Right cardiac atrium (tissue), 5 donors: ENCODE data around the gene ACSS2. TPM values are rescaled to one million over a fixed set of nuclear protein-coding genes. Genes with fewer than 3 reads are reported as not detected.
"Not testable (repeated sequence)": the region's sequence is repeated elsewhere in the genome, so short reads cannot be mapped to it uniquely, and the experiment has no call there.

Experiments used
- ATAC-seq, 2 donors: fragments of 200-7000 bp; cut with Tn5 transposase; one replicate each; pipeline versions ENCODE4 v1.8.0 to v1.9.1; 2020; ENCODE audit warnings: moderate library complexity in 2 of 2, mild to moderate bottlenecking in 1 of 2
- DNase-seq, 3 donors: peaks; one replicate each; pipeline ENCODE4 v3.0.0-alpha.2; 2020
- H3K27ac ChIP-seq: one replicate; pipeline ENCODE4 v1.5.1; 2013; ENCODE audit warnings: mild to moderate bottlenecking, low read length, control low read depth, moderate library complexity
- H3K27me3 ChIP-seq: one replicate; pipeline ENCODE4 v1.6.1; 2013; ENCODE audit not compliant: control insufficient read depth, insufficient read depth
- H3K4me1 ChIP-seq: one replicate; pipeline ENCODE4 v1.6.1; 2013; ENCODE audit warnings: low read length; ENCODE audit not compliant: control insufficient read depth, insufficient read depth
- H3K4me3 ChIP-seq: one replicate; pipeline ENCODE4 v1.5.1; 2013; ENCODE audit warnings: low read length, control low read depth
- H3K9me3 ChIP-seq: one replicate; pipeline ENCODE4 v1.6.1; 2013; ENCODE audit warnings: low read length; ENCODE audit not compliant: control insufficient read depth
- WGBS: extraction: QIAGEN DNeasy Blood & Tissue Kit; methylation state at CpG from one replicate; pipeline ENCODE4 v1.1.7; 2013; 5-methylcytosine and 5-hydroxymethylcytosine counted together
- intact Hi-C, 4 donors: fragments of 100-400 bp; cut with DNase I; formaldehyde crosslinking; loops; one replicate each; pipeline versions ENCODE4 v1.11.0 to v1.14.0; 2022 to 2023
- polyA plus RNA-seq: library from polyadenylated mRNA; stranded (reverse); fragments of 200-250 nt; gene quantifications from one replicate; pipeline ENCODE4 v1.2.3, GENCODE V29; 2013
- total RNA-seq, 4 donors: library from RNA; stranded (reverse); fragmentation: NEBNext Ultra II Directional; extraction: Animal tissue kit (Norgen Biotek cat#: 25700); gene quantifications; one replicate each; pipeline ENCODE4 v1.2.1, GENCODE V29; 2021
- donor health status: healthy with polysubstance abuse.
- donor health status: DM: no; HTN: yes; CAD: no.
- donor health status: DM: no; HTN: no; CAD: no.
- donor health status: DM: no; HTN: yes; CAD: no; lungs with severe emphysema.
- donor health status: DM: yes; HTN: yes; CAD: no.

The ACSS2 gene
- total and polyA plus RNA-seq, 5 donors = 61.8 to 79.8 (median 74.6) TPM

DNA sequence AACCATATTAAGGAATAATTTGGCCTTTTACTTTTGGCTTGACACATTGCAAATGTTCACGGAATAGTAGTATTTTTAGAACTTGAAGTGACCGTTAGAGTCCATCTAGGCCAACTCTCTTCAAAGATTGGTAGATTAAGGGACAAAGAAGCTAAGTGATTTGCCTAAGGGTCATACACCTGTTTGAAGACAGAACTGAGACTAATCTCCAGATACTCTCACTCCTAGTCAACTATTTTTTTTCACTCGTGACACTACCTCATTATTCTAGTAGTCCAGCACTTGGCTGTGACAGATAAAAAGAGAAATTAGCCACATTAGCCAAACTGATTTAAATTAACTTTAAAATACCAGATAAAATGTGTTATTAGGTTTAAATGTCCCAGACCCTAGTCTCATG is 10.6 kb downstream of the ACSS2 start:
- H3K4me3 ChIP-seq = no peak overlapping the region
- 27% methylated on average over 3 of the region's 3 CpGs for WGBS
- no peaks in the 10 kb centered on the region for H3K9me3 ChIP-seq
- ATAC-seq = no peak
- no peak for DNase-seq
- H3K27me3 ChIP-seq = no peaks in the 10 kb centered on the region
- H3K27ac ChIP-seq = no peak overlapping the region
- intact Hi-C loops = no loop called here
- peaks cover 3% of the 10 kb centered on the region for H3K4me1 ChIP-seq

- no peak overlapping the region for H3K4me3 ChIP-seq
- DNase-seq (no peak), ATAC-seq (no peak)
- no peaks in the 10 kb centered on the region for H3K9me3 ChIP-seq
- intact Hi-C loops = no loop called here
- H3K27ac ChIP-seq = no peak overlapping the region
- H3K4me1 ChIP-seq = peaks cover 3% of the 10 kb centered on the region
- H3K27me3 ChIP-seq = no peaks in the 10 kb centered on the region
- 35% methylated on average over 1 of the region's 1 CpG for WGBS
Measured at GRCh38 chr20:34888468-34888867, 12.1 kb downstream of the ACSS2 start.

- intact Hi-C loops = no loop called here
- H3K27me3 ChIP-seq = no peaks in the 10 kb centered on the region
- H3K4me3 ChIP-seq = no peak overlapping the region
- ATAC-seq = peak in 1 of 2 donors; percentile 25
- H3K9me3 ChIP-seq = no peaks in the 10 kb centered on the region
- DNase-seq = no peak
- WGBS = 87% methylated on average over 2 of the region's 2 CpGs
- H3K27ac ChIP-seq = no peak overlapping the region
- H3K4me1 ChIP-seq = peaks cover 7% of the 10 kb centered on the region
Measured at GRCh38 chr20:34891166-34892062, 15.0 kb downstream of the ACSS2 start.

- no peaks in the 10 kb centered on the region for H3K9me3 ChIP-seq
- no peak overlapping the region for H3K4me3 ChIP-seq
- H3K4me1 ChIP-seq = peaks cover 7% of the 10 kb centered on the region
- WGBS = 92% methylated on average over 2 of the region's 2 CpGs
- no peak for DNase-seq
- no peak overlapping the region for H3K27ac ChIP-seq
- no peaks in the 10 kb centered on the region for H3K27me3 ChIP-seq
- no peak for ATAC-seq
- intact Hi-C loops = no loop called here
Measured at GRCh38 chr20:34892671-34893070, 16.3 kb downstream of the ACSS2 start.

DNA sequence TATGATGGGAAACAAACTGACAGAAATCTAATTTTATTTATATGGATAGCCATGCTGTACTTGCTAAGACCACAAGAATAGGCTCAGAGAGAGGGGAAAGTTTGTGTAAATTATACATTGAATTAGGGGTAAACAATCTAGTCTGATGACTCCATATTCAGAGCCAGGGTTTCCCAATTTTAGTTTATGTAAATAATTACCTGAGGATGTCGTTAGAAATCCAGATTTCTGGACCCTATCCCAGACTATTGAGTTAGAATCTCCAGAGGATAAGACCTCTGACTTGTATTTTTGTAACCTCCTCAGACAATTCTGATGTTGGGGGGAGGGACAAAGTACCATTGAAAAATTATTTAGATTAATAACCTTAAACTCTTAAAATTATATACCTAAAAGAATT is 18.3 kb downstream of the ACSS2 start:
- peaks cover 7% of the 10 kb centered on the region for H3K4me1 ChIP-seq

DNA sequence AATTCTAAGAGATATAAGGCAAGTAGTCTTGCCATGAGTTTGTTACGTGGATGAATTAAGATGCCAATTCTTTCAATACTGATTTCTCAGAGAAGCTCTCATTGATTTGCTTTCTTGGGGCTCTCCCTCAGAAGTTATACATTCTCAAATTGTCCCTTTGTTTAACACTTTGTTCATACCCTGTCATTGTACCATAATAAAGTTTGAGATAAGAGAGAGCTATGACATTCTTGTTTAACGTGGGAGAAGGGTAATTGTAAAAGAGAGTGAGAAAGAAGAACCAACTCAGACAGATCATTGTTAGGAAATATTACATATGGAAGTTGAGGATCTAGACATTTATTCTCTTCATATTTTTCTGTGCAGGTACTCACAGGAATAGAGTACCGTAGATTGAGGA is 19.1 kb downstream of the ACSS2 start:
- DNase-seq (no peak), ATAC-seq (no peak)
- H3K4me1 ChIP-seq = peaks cover 7% of the 10 kb centered on the region
- no peaks in the 10 kb centered on the region for H3K9me3 ChIP-seq
- H3K27ac ChIP-seq = no peak overlapping the region
- 63% methylated on average over 3 of the region's 3 CpGs for WGBS
- H3K27me3 ChIP-seq = no peaks in the 10 kb centered on the region
- intact Hi-C loops = no loop called here
- no peak overlapping the region for H3K4me3 ChIP-seq

More for the DNA sequence above, 18.3 kb downstream of the ACSS2 start:
- no peak overlapping the region for H3K4me3 ChIP-seq
- no peak overlapping the region for H3K27ac ChIP-seq
- ATAC-seq (no peak), DNase-seq (no peak)
- intact Hi-C loops = no loop called here
- no peaks in the 10 kb centered on the region for H3K27me3 ChIP-seq
- 18% methylated on average over 1 of the region's 1 CpG for WGBS
- H3K9me3 ChIP-seq = no peaks in the 10 kb centered on the region

DNA sequence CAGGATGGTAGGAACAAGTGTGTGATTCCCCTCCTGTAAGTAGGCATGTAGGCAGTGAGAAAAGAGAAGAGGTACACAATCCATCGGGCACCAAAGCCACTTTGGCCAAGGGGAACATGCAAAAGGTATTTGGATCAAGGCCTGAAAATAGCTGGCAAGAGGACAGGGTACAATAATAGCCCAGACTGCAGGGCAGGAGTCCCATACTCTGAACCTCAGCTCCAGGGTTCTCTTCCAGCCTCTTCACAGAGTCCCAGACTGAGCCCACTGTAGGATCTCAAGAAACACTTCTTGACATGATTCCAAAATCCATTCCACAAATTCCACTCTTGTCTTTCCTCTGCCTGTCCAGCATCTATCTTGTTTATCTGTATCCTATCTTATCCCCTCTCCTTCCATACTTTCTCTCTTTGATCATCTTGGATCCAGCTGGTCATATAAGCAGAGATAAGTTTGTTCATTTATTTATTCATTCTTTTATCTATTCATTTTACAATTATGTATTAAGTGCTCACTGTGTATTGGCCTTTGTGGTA is 19.7 kb downstream of the ACSS2 start:
- peak overlapping the region; percentile 85 for H3K27ac ChIP-seq

GRCh38 chr20:34898129-34898528 is 21.7 kb downstream of the ACSS2 start:
- H3K27me3 ChIP-seq, H3K4me3 ChIP-seq, H3K27ac ChIP-seq, H3K4me1 ChIP-seq, H3K9me3 ChIP-seq, intact Hi-C loops, DNase-seq, ATAC-seq: not testable (repeated sequence)
- WGBS = 81% methylated on average over 3 of the region's 3 CpGs

More for the DNA sequence above, 19.7 kb downstream of the ACSS2 start:
- H3K4me1 ChIP-seq = peaks cover 7% of the 10 kb centered on the region
- H3K27me3 ChIP-seq = no peaks in the 10 kb centered on the region
- 43% methylated on average over 1 of the region's 1 CpG for WGBS
- H3K9me3 ChIP-seq = no peaks in the 10 kb centered on the region
- intact Hi-C loops = no loop called here
- ATAC-seq (peak; percentile 42 to 78), DNase-seq (no peak)
- H3K4me3 ChIP-seq = no peak overlapping the region

DNA sequence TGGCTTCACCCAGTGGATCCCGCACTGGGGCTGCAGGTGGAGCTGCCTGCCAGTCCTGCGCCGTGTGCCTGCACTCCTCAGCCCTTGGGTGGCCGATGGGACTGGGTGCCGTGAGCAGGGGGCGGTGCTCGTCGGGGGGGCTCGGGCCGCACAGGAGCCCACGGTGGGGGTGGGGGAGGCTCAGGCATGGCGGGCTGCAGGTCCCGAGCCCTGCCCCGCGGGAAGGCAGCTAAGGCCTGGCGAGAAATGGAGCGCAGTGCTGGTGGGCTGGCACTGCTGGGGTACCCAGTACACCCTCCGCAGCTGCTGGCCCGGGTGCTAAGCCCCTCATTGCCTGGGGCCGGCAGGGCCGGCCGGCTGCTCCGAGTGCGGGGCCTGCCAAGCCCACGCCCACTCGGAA is 22.3 kb downstream of the ACSS2 start:
- H3K4me1 ChIP-seq, H3K27ac ChIP-seq, intact Hi-C loops, H3K9me3 ChIP-seq, H3K27me3 ChIP-seq, DNase-seq, H3K4me3 ChIP-seq, ATAC-seq: not testable (repeated sequence)
- WGBS = 94% methylated on average over 26 of the region's 26 CpGs

DNA sequence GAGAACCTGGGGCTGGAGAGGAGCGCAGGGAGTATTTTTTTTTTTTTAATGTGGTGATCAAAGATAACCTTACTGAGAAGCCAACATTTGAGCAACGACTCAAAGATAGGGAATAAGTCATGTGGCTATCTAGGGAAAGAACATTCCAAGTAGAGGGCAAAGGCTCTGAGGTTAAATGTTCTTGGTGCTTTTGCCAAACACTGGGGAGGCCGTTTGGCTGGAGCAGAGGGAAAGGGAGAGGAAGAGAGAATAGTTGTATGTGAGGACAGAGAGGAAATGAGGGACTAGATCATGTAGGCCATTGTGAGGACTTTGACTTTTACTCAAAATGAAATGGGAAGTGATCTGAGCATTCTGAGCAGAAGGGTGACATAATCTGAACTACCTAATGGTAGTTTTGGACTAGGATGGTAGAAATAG is 27.8 kb downstream of the ACSS2 start:
- H3K4me3 ChIP-seq = no peak overlapping the region
- no peaks in the 10 kb centered on the region for H3K27me3 ChIP-seq
- ATAC-seq (peak in 1 of 2 donors; percentile 34), DNase-seq (no peak)
- 27% methylated on average over 3 of the region's 3 CpGs for WGBS
- H3K4me1 ChIP-seq = peaks cover 12% of the 10 kb centered on the region
- peak overlapping the region; percentile 78 for H3K27ac ChIP-seq
- no peaks in the 10 kb centered on the region for H3K9me3 ChIP-seq
- intact Hi-C loops = no loop called here

GRCh38 chr20:34907616-34908469 is 31.4 kb downstream of the ACSS2 start:
- ATAC-seq (peak; percentile 93 to 98), DNase-seq (peak; percentile 69 to 84 (median 79))
- Histone ChIP-seq H3K4me3 (no peak overlapping the region), H3K9me3 (no peaks in the 10 kb centered on the region), H3K27ac (peak overlapping the region; percentile 99), H3K4me1 (peaks cover 10% of the 10 kb centered on the region), H3K27me3 (no peaks in the 10 kb centered on the region)
- intact Hi-C loops = no loop called here
- 24% methylated on average over 7 of the region's 7 CpGs for WGBS
